OCI-LY1 (cell line): ENCODE results near the gene PPP1CB.

ENCODE experiments used
- EZH2 ChIP-seq: fragments of 200-600 bp; sonication (generic), shearing (Covaris generic); IDR thresholded peaks from 2 replicates; pipeline ENCODE4 v1.8.0; 2017; ENCODE audit warnings: borderline replicate concordance, mixed run types, mild to moderate bottlenecking, antibody characterized with exemption, low read length, moderate library complexity, mixed read lengths
- TF ChIP-seq, protein P1 (sequence below): fragments of 200-600 bp; sonication (generic), shearing (Covaris generic); IDR thresholded peaks from 2 replicates; pipeline ENCODE4 v1.5.1; 2017; ENCODE audit warnings: mild to moderate bottlenecking, antibody characterized with exemption, low read length, moderate library complexity, mixed read lengths

DNA sequence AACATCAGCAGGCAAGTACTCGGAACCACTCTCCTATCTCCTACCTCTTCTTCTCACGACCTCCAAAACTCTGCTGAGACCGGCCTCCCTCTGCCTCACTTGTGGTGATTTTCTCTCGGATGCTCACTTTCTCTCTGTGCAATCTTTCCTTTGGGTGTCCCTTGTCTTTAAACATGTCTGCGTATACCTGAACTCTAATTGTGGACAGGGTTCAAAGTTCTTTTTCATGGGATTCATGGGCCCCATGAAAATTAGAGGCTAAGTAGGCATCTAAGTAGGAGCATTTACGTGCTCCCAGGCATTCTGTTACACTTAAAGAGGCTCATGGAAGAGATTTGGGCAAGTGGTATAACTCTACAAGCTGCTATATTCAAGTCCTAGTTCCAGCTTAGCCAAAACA lies 2.1 kb upstream of the PPP1CB start:
- TF ChIP-seq, protein P1, sequence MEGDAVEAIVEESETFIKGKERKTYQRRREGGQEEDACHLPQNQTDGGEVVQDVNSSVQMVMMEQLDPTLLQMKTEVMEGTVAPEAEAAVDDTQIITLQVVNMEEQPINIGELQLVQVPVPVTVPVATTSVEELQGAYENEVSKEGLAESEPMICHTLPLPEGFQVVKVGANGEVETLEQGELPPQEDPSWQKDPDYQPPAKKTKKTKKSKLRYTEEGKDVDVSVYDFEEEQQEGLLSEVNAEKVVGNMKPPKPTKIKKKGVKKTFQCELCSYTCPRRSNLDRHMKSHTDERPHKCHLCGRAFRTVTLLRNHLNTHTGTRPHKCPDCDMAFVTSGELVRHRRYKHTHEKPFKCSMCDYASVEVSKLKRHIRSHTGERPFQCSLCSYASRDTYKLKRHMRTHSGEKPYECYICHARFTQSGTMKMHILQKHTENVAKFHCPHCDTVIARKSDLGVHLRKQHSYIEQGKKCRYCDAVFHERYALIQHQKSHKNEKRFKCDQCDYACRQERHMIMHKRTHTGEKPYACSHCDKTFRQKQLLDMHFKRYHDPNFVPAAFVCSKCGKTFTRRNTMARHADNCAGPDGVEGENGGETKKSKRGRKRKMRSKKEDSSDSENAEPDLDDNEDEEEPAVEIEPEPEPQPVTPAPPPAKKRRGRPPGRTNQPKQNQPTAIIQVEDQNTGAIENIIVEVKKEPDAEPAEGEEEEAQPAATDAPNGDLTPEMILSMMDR: no peak
- no peak for TF ChIP-seq EZH2
